ENCODE data around the gene CMSS1.
A peak's percentile ranks its signal among the peaks of the same experiment; 100 is the strongest.

Gene CMSS1

DNA sequence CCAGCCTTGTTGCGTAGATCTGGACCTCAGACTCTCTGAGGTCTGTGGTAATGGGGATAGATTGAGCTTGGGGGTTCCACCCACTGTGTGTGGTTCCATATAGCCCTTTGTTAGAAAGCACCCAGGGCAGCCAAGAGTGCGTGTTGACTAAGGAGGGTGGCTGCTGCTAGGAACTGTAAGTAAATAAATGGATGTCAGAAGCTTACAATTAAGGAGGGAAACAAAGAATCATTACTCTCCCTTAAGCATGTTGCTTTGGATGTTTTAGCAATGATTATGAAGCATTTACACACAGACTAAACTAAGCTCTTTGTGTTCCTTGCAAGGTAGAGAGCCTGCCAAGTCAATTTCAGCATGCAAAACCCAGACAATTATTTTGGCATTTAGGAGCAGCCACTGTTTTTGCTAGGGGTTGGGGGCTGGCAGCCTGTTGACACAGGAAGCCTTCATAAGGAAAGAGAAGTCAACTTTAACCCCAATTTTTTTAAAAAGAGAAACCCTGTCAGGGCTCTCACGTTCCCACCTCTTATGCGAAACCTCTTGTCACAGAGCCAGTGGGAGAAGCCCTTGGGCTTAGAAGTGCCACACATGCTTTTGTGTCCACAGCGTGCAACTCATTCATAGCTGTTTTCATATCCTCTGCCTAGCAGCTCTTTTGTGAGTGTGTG is 127.8 kb downstream of the CMSS1 start:
- TF ChIP-seq, protein P1, sequence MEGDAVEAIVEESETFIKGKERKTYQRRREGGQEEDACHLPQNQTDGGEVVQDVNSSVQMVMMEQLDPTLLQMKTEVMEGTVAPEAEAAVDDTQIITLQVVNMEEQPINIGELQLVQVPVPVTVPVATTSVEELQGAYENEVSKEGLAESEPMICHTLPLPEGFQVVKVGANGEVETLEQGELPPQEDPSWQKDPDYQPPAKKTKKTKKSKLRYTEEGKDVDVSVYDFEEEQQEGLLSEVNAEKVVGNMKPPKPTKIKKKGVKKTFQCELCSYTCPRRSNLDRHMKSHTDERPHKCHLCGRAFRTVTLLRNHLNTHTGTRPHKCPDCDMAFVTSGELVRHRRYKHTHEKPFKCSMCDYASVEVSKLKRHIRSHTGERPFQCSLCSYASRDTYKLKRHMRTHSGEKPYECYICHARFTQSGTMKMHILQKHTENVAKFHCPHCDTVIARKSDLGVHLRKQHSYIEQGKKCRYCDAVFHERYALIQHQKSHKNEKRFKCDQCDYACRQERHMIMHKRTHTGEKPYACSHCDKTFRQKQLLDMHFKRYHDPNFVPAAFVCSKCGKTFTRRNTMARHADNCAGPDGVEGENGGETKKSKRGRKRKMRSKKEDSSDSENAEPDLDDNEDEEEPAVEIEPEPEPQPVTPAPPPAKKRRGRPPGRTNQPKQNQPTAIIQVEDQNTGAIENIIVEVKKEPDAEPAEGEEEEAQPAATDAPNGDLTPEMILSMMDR (conservative IDR thresholded peaks at IDR 0.05), result no peak
- H3K27ac ChIP-seq, result peak overlapping the region; percentile 72

DNA sequence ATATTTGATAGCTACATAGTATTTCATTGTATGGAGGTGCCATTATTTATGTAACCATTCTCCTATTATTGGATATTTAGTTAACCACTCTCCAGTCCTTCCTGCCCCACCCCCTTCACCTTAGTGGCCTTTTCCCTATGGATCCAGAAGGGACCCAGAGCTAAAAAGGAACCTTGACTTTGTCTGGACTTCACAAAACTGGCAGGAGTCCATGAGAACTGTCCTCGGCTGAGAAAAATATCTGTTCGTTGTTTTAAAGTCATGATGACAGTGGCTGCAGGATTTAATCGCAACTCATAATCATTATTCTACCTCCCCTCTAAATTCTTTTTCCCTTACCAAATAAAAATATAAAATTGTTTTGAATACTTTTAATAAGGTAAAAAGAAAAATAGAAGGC is 129.7 kb downstream of the CMSS1 start:
- TF ChIP-seq, protein P1 (conservative IDR thresholded peaks at IDR 0.05), result no peak
- no peak overlapping the region for H3K27ac ChIP-seq

DNA sequence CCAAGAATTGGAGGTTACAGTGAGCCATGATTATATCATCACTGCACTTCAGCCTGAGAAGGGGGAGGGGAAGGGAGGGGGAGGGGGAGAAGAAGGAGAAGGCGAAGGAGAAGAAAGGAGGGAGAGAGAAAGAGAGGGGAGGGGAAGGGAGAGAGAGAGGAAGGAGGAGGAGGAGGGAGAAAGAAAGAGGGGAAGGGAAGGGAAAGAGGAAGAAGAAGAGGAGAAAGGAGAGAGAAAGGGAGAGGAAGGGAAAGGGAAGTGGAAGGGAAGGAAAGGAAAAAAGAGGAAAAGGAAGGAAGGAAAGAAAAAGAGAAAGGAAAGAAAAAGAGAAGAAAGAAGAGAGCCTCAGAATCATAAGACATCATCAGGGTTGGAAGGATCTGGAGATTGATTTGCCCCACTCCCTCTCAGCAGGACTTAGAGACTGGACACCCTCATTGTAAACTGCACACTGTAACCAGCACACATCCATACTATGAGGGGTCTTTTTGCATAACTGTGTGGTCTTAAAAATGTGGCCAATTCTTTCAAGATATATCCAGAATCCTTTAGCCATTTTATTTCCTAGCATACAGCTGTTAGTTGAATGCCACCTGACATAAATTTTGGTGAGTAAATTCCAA is 130.9 kb downstream of the CMSS1 start:
- TF ChIP-seq, protein P1 (conservative IDR thresholded peaks at IDR 0.05), result no peak
- H3K27ac ChIP-seq, result no peak overlapping the region

- no peak overlapping the region for H3K27ac ChIP-seq
- TF ChIP-seq, protein P1 (conservative IDR thresholded peaks at IDR 0.05), result no peak
These were observed 132.5 kb downstream of the CMSS1 start for GRCh38 chr3:99949956-99950670.

DNA sequence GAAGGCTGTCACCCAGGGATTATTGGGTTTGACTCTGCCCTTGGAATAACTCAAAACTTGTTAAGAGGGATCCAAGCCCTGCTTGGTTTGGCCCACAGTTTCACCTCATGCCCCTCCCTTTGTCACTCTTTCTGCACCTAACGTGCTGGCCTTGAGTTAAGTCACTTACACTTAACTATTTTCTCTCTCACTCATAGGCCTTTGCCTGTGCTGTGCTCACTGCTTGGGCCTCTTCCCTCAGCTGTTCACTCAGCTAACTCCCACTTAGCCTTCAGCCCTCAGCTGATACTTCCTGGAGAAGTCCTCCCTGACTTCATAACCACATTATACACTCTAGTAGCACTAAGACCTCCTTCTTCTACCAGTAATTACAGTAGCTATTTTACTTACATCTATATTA is 133.3 kb downstream of the CMSS1 start:
- H3K27ac ChIP-seq, result no peak overlapping the region
- TF ChIP-seq, protein P1 (conservative IDR thresholded peaks at IDR 0.05), result no peak

- H3K27ac ChIP-seq, result no peak overlapping the region
- TF ChIP-seq, protein P1 (conservative IDR thresholded peaks at IDR 0.05), result no peak
These were observed 134.0 kb downstream of the CMSS1 start for GRCh38 chr3:99951701-99952100.

GRCh38 chr3:99952306-99952705 is 134.6 kb downstream of the CMSS1 start:
- TF ChIP-seq, protein P1 (conservative IDR thresholded peaks at IDR 0.05), result no peak
- H3K27ac ChIP-seq, result no peak overlapping the region
